ENCODE data around the gene VMAC.

VMAC gene

DNA sequence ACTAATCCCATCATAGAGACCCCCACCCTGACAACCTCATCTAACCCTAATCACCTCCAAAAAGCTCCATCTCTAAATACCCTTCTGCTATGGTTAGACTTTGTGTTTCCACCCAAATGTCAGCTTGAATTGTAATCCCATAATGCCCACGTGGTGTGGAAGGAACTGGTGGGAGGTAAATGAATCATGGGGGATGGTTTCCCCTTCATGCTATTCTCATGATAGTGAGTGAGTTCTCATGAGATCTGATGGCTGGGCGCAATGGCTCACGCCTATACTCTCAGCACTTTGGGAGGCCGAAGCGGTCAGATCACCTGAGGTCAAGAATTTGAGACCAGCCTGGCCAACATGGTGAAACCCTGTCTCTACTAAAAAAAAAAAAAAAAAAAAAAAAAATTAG is 2.6 kb downstream of the VMAC start:
- no CpG with 5 or more reads among the region's 5 CpGs for WGBS (ENCODE audit: extremely low coverage, insufficient coverage, insufficient read length)
- no peak overlapping the region for H2BK12ac ChIP-seq (ENCODE audit: low read length)
- peaks cover 21% of the 10 kb centered on the region for H3K79me1 ChIP-seq (ENCODE audit: low read length)
- H3K27me3 ChIP-seq (ENCODE audit: insufficient read depth, low read length) = no peaks in the 10 kb centered on the region
- no peak overlapping the region for H3K4me2 ChIP-seq (ENCODE audit: low read length)
- H3K4ac ChIP-seq (ENCODE audit: low read depth, low read length) = no peak overlapping the region
- no peak overlapping the region for H4K8ac ChIP-seq (ENCODE audit: low read depth, low read length)
- no peak overlapping the region for H3K9ac ChIP-seq (ENCODE audit: low read length)
- H4K91ac ChIP-seq (ENCODE audit: low read depth, low read length) = no peak overlapping the region
- H2AK5ac ChIP-seq (ENCODE audit: low read length) = no peak overlapping the region
- no peaks in the 10 kb centered on the region for H3K9me3 ChIP-seq (ENCODE audit: insufficient read depth, low read depth, low read length)
- peaks cover 15% of the 10 kb centered on the region for H3K79me2 ChIP-seq (ENCODE audit: control insufficient read depth, insufficient read depth, low read length, poor library complexity)
- H3K4me1 ChIP-seq (ENCODE audit: control insufficient read depth in 1 of 2, insufficient read depth in 2 of 2, low read length in 2 of 2) = peaks cover 23 to 24% of the 10 kb centered on the region in 2 experiments
- H3K27ac ChIP-seq (ENCODE audit: low read depth, low read length) = no peak overlapping the region
- H3K4me3 ChIP-seq (ENCODE audit: low read depth, low read length) = no peak overlapping the region
- no peak for DNase-seq
- H2BK120ac ChIP-seq (ENCODE audit: insufficient read depth, low read length, poor library complexity) = no peak overlapping the region
- no peak overlapping the region for H4K12ac ChIP-seq (ENCODE audit: low read depth, low read length)
- no peak overlapping the region for H2AFZ ChIP-seq (ENCODE audit: insufficient read depth, low read length, poor library complexity)
- no peaks in the 10 kb centered on the region for H3K36me3 ChIP-seq (ENCODE audit: control insufficient read depth in 1 of 2, insufficient read depth in 2 of 2, low read length in 2 of 2)
- no peak overlapping the region for H3K23ac ChIP-seq (ENCODE audit: low read length)
- H3K14ac ChIP-seq (ENCODE audit: low read length) = no peak overlapping the region
- no peak overlapping the region for H3K18ac ChIP-seq (ENCODE audit: low read length)
- no peak overlapping the region for H2BK5ac ChIP-seq (ENCODE audit: low read depth, low read length, poor library complexity)

DNA sequence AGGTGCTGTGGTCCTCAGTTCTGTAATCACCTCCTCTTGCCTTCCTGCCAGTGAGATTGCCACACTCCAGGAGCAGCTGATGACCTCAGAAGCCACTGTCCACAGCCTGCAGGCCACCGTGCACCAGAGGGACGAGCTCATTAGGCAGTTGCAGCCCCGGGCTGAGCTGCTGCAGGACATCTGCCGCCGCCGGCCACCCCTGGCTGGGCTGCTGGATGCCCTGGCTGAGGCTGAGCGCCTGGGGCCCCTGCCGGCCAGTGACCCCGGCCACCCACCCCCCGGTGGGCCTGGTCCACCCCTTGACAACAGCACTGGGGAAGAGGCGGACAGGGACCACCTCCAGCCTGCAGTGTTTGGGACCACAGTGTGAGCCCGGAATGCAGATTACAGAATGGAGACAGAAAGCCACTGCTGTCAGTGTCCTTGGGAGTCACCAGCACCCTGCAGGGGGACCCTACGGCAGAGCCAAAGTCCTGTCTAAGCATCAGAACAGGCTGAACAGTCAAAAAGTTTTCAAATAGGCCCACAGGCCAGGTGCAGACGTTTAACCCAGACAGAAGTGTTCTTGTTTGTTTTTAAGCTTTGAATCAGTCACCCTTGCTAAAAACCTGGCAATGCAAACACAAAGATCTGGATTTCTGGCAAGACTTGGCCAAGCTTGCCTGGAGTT is 4.2 kb downstream of the VMAC start:
- Histone ChIP-seq H3K4ac (ENCODE audit: low read depth, low read length) (no peak overlapping the region), H2BK5ac (ENCODE audit: low read depth, low read length, poor library complexity) (peak overlapping the region; percentile 54), H3K14ac (ENCODE audit: low read length) (peak overlapping the region; percentile 2), H4K8ac (ENCODE audit: low read depth, low read length) (peak overlapping the region; percentile 54), H2BK120ac (ENCODE audit: insufficient read depth, low read length, poor library complexity) (peak overlapping the region; percentile 41), H3K79me1 (ENCODE audit: low read length) (peaks cover 21% of the 10 kb centered on the region), H4K91ac (ENCODE audit: low read depth, low read length) (peak overlapping the region; percentile 67), H3K79me2 (ENCODE audit: control insufficient read depth, insufficient read depth, low read length, poor library complexity) (peaks cover 2% of the 10 kb centered on the region), H3K27me3 (ENCODE audit: insufficient read depth, low read length) (no peaks in the 10 kb centered on the region), H2AK5ac (ENCODE audit: low read length) (peak overlapping the region; percentile 49), H4K12ac (ENCODE audit: low read depth, low read length) (no peak overlapping the region), H3K4me2 (ENCODE audit: low read length) (no peak overlapping the region), H3K4me3 (ENCODE audit: low read depth, low read length) (peak overlapping the region; percentile 39), H3K27ac (ENCODE audit: low read depth, low read length) (peak overlapping the region; percentile 75), H2AFZ (ENCODE audit: insufficient read depth, low read length, poor library complexity) (no peak overlapping the region), H3K36me3 (ENCODE audit: control insufficient read depth in 1 of 2, insufficient read depth in 2 of 2, low read length in 2 of 2) (peaks cover 5 to 6% of the 10 kb centered on the region in 2 experiments), H3K9ac (ENCODE audit: low read length) (no peak overlapping the region), H3K4me1 (ENCODE audit: control insufficient read depth in 1 of 2, insufficient read depth in 2 of 2, low read length in 2 of 2) (peaks cover 21 to 28% of the 10 kb centered on the region in 2 experiments), H3K23ac (ENCODE audit: low read length) (no peak overlapping the region), H3K9me3 (ENCODE audit: insufficient read depth, low read depth, low read length) (no peaks in the 10 kb centered on the region), H2BK12ac (ENCODE audit: low read length) (peak overlapping the region; percentile 18), H3K18ac (ENCODE audit: low read length) (peak overlapping the region; percentile 17)
- peak; percentile 77 to 79 for DNase-seq
- no CpG with 5 or more reads among the region's 14 CpGs for WGBS (ENCODE audit: extremely low coverage, insufficient coverage, insufficient read length)

DNA sequence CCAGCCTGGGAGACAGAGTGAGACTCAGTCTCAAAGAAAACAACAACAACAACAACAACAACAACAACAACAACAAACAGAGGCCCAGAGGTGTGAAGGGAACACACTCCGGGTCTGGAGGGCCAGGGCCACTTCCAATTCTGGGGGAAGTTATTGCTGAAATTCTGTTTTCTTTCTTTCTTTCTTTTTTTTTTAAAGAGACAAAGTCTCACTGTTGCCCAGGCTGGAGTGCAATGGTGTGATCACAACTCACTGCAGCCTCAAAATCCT is 5.9 kb downstream of the VMAC start:
- Histone ChIP-seq H3K27ac (ENCODE audit: low read depth, low read length) (peak overlapping the region; percentile 75), H4K12ac (ENCODE audit: low read depth, low read length) (no peak overlapping the region), H2BK12ac (ENCODE audit: low read length) (no peak overlapping the region), H4K91ac (ENCODE audit: low read depth, low read length) (peak overlapping the region; percentile 67), H3K14ac (ENCODE audit: low read length) (no peak overlapping the region), H3K36me3 (ENCODE audit: control insufficient read depth in 1 of 2, insufficient read depth in 2 of 2, low read length in 2 of 2) (peaks cover 13 to 14% of the 10 kb centered on the region in 2 experiments), H3K79me1 (ENCODE audit: low read length) (peaks cover 32% of the 10 kb centered on the region), H4K8ac (ENCODE audit: low read depth, low read length) (peak overlapping the region; percentile 63), H2AK5ac (ENCODE audit: low read length) (no peak overlapping the region), H3K23ac (ENCODE audit: low read length) (no peak overlapping the region), H2BK5ac (ENCODE audit: low read depth, low read length, poor library complexity) (peak overlapping the region; percentile 52), H3K9me3 (ENCODE audit: insufficient read depth, low read depth, low read length) (no peaks in the 10 kb centered on the region), H3K9ac (ENCODE audit: low read length) (no peak overlapping the region), H2AFZ (ENCODE audit: insufficient read depth, low read length, poor library complexity) (no peak overlapping the region), H3K4ac (ENCODE audit: low read depth, low read length) (no peak overlapping the region), H3K4me2 (ENCODE audit: low read length) (no peak overlapping the region), H3K27me3 (ENCODE audit: insufficient read depth, low read length) (no peaks in the 10 kb centered on the region), H2BK120ac (ENCODE audit: insufficient read depth, low read length, poor library complexity) (no peak overlapping the region), H3K4me3 (ENCODE audit: low read depth, low read length) (no peak overlapping the region), H3K4me1 (ENCODE audit: control insufficient read depth in 1 of 2, insufficient read depth in 2 of 2, low read length in 2 of 2) (peaks cover 35 to 45% of the 10 kb centered on the region in 2 experiments), H3K79me2 (ENCODE audit: control insufficient read depth, insufficient read depth, low read length, poor library complexity) (peaks cover 8% of the 10 kb centered on the region), H3K18ac (ENCODE audit: low read length) (peak overlapping the region; percentile 40)
- no peak for DNase-seq
- WGBS (ENCODE audit: extremely low coverage, insufficient coverage, insufficient read length) = no CpG with 5 or more reads among the region's 1 CpG

DNA sequence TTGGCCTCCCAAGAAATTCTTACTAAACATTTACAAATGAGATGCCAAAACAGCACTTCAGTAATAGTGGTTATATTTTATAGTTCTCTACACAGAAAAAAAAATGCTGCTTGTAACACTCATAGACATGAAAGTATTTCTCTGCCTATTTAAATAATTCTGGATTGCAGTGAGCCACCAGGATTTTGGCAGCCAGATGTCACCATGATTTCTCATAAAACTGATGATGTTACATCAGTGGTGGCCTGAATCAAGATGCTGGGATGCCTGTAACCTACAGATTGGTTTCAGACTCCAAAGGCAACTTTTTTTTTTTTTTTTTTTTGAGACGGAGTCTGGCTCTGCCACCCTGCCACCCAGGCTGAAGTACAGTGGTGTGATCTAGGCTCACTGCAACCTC is 6.7 kb downstream of the VMAC start:
- Histone ChIP-seq H2AK5ac (ENCODE audit: low read length) (no peak overlapping the region), H3K9ac (ENCODE audit: low read length) (no peak overlapping the region), H2BK12ac (ENCODE audit: low read length) (no peak overlapping the region), H3K9me3 (ENCODE audit: insufficient read depth, low read depth, low read length) (no peaks in the 10 kb centered on the region), H2BK5ac (ENCODE audit: low read depth, low read length, poor library complexity) (no peak overlapping the region), H4K91ac (ENCODE audit: low read depth, low read length) (no peak overlapping the region), H3K18ac (ENCODE audit: low read length) (no peak overlapping the region), H3K79me2 (ENCODE audit: control insufficient read depth, insufficient read depth, low read length, poor library complexity) (peaks cover 8% of the 10 kb centered on the region), H2BK120ac (ENCODE audit: insufficient read depth, low read length, poor library complexity) (no peak overlapping the region), H3K36me3 (ENCODE audit: control insufficient read depth in 1 of 2, insufficient read depth in 2 of 2, low read length in 2 of 2) (peaks cover 14 to 20% of the 10 kb centered on the region in 2 experiments), H3K4me3 (ENCODE audit: low read depth, low read length) (no peak overlapping the region), H3K27ac (ENCODE audit: low read depth, low read length) (no peak overlapping the region), H3K4me1 (ENCODE audit: control insufficient read depth in 1 of 2, insufficient read depth in 2 of 2, low read length in 2 of 2) (peaks cover 41 to 53% of the 10 kb centered on the region in 2 experiments), H3K4me2 (ENCODE audit: low read length) (no peak overlapping the region), H2AFZ (ENCODE audit: insufficient read depth, low read length, poor library complexity) (no peak overlapping the region), H3K14ac (ENCODE audit: low read length) (no peak overlapping the region), H3K23ac (ENCODE audit: low read length) (no peak overlapping the region), H3K79me1 (ENCODE audit: low read length) (peaks cover 38% of the 10 kb centered on the region), H3K27me3 (ENCODE audit: insufficient read depth, low read length) (no peaks in the 10 kb centered on the region), H4K8ac (ENCODE audit: low read depth, low read length) (no peak overlapping the region), H4K12ac (ENCODE audit: low read depth, low read length) (no peak overlapping the region), H3K4ac (ENCODE audit: low read depth, low read length) (no peak overlapping the region)
- no peak for DNase-seq
- WGBS (ENCODE audit: extremely low coverage, insufficient coverage, insufficient read length) = no CpG with 5 or more reads among the region's 1 CpG

Data from trophoblast cell (in vitro differentiated cells and primary cell).